ENCODE data around the gene EFCAB8.

EFCAB8 gene

DNA sequence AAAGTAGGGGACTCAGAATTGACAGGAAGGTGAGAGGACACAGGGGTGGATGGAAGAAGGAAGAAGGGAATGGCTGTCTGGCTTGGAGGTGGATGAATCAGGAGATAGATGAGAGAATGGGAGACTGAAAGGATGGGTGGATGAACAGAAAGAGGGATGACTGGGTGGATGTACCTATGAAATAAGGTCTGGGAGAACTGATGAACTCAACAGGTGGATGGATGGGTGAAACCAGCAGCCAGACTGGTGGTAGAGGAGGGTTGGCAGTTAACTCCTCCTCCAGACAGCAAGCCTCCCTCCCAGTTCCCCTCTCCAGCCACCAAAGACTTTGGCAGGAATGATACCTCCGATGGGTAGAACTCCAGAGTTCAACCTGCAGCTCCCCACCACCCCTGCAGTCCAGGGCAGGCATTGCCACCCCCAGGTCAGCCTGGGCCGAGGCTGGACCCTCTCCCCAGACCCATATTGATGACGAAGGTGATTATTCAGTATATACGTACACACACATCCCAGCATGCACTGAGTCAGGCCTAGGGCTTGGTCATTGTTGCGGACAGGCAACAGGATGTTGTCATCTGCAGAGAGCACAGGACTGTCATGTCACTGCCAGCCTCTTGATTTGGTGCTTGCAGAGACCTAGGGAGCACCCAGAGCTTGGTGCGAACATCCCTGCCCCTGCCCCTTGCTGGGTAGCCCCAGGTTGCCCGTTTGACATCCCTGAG lies 143.5 kb downstream of the EFCAB8 start:
- in situ Hi-C loops (cut with HindIII; ENCODE audit: low sequenced_read_pairs) = loop anchor here (5.0 kb wide), 1 partner anchor 100 kb away; no protein-coding TSS in a partner anchor

DNA sequence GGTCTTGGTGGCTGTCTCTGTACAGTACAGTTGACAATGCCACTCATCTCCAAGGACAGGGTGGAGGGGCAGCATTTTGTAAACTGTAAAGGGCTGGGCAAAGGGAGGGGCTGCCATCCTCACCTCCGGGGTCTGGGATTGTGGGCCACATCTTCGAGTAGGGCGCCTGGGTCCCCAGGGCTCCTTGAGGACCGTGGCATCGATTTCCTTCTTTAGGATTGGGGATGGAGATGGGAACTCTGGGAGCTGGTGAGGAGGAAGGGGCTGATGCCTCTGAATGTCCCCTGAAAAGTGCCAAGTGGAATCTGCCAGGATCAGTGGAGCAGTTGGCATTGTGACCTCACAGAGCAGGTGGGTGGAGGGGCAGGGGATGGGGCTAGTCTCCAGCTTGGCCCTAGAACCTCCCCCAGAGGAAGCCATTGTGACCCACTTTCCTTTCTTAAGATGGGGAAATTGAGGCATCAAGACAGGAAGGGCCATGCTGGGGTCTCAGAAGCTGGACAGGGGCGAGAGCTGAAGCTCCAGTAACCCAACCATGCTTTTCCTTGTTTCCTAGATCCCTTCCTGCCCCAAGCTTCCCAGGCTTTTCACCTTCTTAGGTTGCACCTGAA lies 145.5 kb downstream of the EFCAB8 start, which contains the start of gene SUN5:
Gene SUN5, minus strand, starts transcription at position 293 of the 611 bp plus-strand sequence. Its CDS starts 93 bp downstream, at position 200.
- in situ Hi-C loops (cut with HindIII; ENCODE audit: low sequenced_read_pairs) = loop anchor here (5.0 kb wide), 1 partner anchor 102 kb away; no protein-coding TSS in a partner anchor

DNA sequence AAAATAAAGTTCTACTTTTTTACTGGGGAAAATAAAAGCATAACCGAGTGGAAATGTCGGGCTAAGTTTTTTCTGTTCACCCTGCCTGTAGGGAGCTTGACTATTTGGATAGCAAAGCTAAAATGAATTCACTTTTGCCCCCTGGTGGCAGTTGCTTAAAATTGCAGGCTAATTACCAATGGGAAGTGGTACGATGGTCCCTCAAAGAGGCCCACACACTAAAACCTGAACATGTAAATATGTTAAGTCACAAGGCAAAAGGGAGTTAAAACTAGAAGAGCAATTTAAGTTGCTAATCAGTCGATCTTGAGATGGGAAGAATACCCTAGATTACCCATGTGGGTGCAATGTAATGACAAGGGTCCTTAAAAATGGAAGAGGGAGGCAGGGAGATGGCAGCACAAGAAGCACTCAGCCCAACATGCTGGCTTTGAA lies 146.4 kb downstream of the EFCAB8 start:
- in situ Hi-C loops (cut with HindIII; ENCODE audit: low sequenced_read_pairs) = no loop called here

DNA sequence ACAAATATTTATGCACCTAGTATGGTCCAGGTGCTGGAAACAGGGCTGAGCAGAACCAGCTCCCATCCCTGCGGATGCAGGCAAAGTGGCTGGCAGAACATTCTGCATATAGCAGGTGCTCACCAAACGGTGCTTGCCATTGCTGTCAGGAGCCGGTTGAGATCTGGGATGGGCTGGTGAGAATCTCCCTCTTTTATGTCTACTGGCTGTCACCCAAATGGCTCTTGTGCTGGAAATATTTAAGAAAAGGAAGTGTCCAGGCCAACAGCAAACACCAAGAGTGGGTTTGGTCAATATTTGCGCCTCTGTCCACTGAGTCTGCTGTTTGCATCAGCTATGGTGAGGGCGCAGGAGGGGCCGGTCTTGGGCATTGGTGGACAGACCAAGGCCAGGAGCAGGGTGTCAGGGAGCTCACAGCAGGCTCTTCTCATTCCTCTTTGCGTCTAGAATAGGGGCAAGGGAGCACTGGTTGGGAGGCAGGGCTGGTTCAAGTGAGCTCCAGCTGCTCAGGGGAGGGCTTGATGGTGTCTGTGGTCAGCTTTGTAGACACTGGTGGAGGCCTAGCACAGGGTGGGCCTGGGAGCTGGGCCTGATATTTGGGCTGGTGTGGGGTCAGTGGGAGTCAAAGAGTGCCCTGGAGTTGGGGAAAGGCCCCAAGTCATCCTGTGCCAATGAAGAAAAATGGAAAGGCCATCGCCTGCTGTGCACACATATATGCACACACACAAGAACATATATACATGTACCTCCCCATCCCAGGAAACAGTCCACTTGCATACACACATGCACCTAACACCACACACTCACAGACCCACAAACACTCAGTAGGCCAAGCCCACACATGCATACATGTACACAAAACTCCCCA lies 147.4 kb downstream of the EFCAB8 start:
- in situ Hi-C loops (cut with HindIII; ENCODE audit: low sequenced_read_pairs) = no loop called here

DNA sequence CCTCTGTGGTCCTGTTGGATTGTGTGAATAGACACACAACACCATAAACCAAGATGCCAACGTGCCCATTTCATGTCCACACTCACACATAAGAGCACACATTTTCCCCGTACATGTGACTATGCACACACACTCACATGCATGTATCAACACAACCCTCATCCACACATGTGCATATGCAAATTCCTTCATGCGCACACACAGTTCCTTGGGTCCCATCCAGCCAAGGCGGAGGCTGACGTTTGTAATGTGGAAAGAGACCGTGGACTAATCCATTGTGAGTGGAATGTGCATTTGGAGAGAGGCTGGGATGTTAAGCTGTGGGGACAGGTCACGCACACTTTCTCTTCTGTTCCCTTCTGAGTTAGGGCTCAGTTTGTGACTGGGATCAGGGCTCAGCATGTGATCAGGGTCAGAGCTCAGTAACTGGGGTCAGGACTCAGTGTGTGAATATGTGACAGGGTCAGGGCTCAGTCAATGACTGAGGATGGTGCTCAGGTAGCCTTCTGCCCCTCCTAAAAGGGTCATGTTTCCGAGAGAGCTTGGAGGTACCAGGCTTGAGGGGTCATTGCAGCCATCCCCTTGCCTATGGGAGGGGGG lies 148.2 kb downstream of the EFCAB8 start:
- in situ Hi-C loops (cut with HindIII; ENCODE audit: low sequenced_read_pairs) = no loop called here

DNA sequence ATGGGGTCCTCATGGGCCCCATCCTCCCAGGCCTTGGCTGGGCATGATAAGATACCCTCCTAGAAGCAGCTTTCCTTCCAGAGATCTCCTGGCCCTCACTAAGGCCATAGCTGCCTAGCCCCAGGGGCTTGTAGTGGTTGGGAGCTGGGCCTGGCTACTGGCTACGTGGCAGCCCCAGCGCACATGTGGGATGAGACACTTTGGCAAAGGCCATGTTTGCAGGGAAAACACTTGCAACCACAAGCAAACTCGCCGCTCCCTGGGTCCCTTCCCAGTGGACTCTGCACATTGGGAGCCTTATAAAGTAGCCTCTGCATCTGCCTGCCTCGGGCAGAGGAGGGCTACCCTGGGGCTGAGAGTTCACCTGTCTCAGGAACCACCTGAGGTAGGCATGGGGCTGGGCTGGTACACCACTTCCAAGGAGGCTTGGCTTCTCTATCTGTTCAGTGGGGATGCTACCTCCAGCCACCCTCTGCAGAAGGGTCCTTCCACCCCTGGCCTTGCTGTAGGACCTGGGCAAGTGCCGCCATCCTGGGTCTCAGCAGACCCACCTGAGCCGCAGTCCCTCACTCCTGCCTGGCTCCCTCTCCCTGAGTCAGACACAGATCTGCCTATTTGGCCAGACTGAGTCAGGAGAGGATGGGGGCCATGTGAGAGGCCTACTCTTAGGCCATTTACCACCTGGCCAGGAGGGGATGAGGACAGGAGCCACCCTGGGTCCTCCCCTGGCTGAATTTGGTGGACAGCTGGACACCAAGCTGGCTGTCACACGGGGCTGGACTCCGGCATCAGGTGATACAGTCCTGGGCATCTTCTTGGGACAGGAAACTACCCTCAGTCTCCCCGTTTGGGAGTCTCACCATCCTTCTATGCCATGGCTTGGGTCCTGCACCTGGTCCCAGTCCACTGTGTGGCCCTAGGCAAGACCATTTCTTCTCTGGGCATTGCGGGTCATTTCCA lies 148.9 kb downstream of the EFCAB8 start, which contains the start of gene BPIFB2:
Gene BPIFB2, plus strand, starts transcription at position 329 of the 960 bp plus-strand sequence. CDS start 871 bp downstream, outside the sequence.
- in situ Hi-C loops (cut with HindIII; ENCODE audit: low sequenced_read_pairs) = no loop called here

DNA sequence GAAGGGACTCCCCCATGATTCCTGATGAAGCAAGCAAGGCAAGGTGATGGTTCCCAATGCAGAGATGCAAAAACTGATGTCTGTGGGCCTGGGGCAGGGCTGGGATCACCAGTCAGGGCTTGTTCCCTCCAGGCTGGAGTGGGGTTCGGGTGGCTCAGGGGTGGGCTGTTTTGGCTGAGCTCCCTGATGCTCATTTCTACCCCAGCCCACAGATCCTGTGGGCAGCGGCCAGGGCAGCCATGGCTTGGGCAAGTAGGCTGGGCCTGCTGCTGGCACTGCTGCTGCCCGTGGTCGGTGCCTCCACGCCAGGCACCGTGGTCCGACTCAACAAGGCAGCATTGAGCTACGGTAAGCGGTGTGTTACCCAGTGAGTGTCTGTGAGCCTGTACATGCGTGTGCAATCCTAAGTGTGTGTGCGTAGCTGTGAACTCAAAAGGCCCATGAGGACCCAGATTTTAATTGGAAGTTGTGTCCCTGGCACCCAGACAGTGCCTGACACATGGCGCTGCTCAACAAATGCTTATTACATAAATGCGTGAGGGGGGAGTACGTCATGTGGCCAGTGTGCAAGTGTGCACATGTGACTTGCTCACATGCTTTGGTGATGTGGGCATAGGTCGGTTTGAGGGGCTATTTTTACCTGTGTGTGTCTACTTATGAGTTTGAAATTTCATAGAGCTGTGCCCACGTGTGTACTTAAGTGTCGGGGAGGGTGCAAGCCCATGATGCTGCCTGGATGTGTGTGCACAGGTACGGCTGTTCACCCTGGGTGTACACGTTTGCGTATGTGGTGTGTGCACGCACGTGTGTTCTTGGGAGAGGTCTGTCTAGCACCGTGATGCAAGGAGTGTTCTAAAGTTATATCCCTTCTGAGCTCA lies 149.9 kb downstream of the EFCAB8 start:
- in situ Hi-C loops (cut with HindIII; ENCODE audit: low sequenced_read_pairs) = no loop called here

DNA sequence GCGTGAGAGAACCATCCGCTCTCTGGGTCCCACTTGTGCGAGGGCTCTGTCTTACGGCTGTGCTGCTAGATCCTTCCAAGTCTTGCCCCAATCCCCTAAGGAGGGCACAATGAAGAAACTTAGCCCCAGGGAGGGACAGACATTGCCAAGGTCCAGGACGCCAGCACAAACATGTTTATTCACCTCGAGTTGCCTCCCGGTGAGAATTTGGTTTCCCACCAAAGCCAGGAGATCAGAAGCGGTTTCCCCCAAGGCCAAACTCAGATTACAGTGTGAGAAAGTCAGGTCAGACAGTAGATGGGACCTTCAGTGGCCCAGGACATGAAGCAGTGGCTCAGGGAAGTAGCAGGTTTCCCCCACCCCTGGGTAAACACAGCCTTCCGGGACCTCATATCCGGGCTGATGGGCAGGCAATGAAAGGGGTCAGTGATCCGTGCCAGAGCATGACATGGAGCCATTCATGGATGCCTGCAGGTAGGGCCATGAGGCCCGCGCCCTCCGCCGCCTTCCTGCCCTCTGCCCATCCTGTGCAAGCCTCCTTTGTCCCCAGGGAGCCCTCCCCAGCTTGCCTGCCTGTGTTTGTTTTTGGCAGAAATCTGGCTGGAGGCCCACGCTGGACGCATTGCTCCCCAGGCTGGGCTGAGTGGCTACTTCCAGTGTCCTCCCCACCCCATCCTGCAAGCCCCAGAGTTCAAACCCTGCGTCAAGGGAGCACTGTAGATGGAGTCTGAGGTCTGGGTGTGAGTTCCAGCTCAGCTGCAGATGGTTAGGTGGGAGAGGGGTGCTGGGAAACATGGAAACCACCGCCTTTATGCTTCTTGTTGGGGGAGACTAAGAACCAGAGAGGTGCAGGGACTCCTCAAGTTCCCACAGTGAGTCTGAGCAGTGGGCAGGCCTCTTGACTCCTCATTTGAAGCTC lies 150.8 kb downstream of the EFCAB8 start:
- in situ Hi-C loops (cut with HindIII; ENCODE audit: low sequenced_read_pairs) = no loop called here

DNA sequence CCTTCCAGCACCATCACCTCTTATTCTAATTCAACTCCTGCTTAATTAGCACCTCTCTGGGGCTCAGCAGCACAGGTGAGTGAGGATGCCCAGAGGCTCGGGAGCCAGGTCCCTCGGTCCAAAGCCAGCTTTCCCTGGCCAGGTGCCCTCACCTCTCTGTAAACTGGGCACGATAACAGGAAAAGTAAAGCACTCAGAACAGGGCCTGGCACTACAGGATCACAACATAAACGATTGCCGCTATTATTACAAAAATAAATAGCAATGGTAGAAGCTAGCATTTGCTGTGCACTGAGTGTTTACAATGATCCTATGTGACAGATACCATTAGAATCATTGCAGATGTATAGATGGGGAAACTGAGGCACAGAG lies 151.4 kb downstream of the EFCAB8 start:
- in situ Hi-C loops (cut with HindIII; ENCODE audit: low sequenced_read_pairs) = no loop called here

DNA sequence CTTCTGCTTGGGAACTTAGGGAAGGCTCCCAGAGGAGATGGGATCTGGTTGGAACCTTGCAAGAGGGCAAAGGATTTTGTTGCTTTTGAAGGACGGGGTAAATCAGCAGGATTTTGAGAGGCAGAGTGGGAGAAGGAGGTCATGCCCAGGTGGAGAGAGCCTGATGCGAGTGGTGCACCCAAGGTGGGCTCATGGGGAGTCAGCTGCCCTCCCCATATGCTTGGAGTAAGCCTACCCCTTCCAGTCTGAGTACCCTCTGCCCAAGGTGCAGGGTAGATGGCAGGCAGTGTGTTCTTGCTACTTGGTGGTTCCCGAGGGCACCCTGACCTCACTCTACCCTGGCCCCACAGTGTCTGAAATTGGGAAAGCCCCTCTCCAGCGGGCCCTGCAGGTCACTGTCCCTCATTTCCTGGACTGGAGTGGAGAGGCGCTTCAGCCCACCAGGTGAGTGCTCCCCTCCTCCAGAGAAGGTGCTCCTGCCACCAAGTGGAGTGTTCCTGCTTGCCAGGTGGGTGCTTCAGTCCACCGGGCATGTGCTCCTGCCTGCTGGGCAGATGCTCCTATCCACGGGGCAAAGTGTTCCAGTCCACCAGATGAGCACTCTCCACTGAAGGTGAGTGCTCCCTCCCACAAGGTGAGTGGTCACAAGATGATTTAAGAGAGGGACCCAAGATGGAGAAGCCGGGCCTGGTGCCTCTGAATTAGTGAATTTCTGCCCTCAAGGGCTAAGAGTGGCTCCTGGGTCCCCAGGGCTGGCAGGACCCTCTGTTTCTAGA lies 152.1 kb downstream of the EFCAB8 start:
- in situ Hi-C loops (cut with HindIII; ENCODE audit: low sequenced_read_pairs) = no loop called here

All from endothelial cell of hepatic sinusoid (primary cell).